SJCRH30 (cell line): ENCODE measurements around the gene ABCG2. TPM values are rescaled to one million over a fixed set of nuclear protein-coding genes. Genes with fewer than 3 reads are reported as not detected.
"Not testable (repeated sequence)": the region's sequence is repeated elsewhere in the genome, so short reads cannot be mapped to it uniquely, and the experiment has no call there.

Experiments used
- DNase-seq, 2 experiments: peaks; one replicate each; pipeline ENCODE4 v3.0.0-alpha.2; 2015 to 2020
- H3K27ac ChIP-seq: fragments of 250-450 bp; sonication (Bioruptor Pico); 2 replicates; pipeline ENCODE4 v1.5.1; 2020; ENCODE audit warnings: mild to moderate bottlenecking, moderate library complexity
- H3K27me3 ChIP-seq: fragments of 250-450 bp; sonication (Bioruptor Pico); 2 replicates; pipeline ENCODE4 v1.5.1; 2020; ENCODE audit warnings: mild to moderate bottlenecking, moderate library complexity
- H3K36me3 ChIP-seq: fragments of 250-450 bp; sonication (Bioruptor Pico); 2 replicates; pipeline ENCODE4 v1.5.1; 2020; ENCODE audit warnings: mild to moderate bottlenecking, moderate library complexity
- H3K4me1 ChIP-seq: fragments of 250-450 bp; sonication (Bioruptor Pico); 2 replicates; pipeline ENCODE4 v1.5.1; 2020; ENCODE audit warnings: mild to moderate bottlenecking, moderate library complexity
- H3K4me3 ChIP-seq: fragments of 250-450 bp; sonication (Bioruptor Pico); 2 replicates; pipeline ENCODE4 v1.5.1; 2020; ENCODE audit warnings: mild to moderate bottlenecking, moderate library complexity
- H3K9me3 ChIP-seq: fragments of 250-450 bp; sonication (Bioruptor Pico); replicated peaks from 2 replicates; pipeline ENCODE4 v1.5.1; 2020; ENCODE audit warnings: mild to moderate bottlenecking, moderate library complexity
- total RNA-seq: library from RNA; depleted of rRNA; stranded (reverse); fragments of >200 nt; shearing (Covaris generic); gene quantifications from 2 replicates; pipeline ENCODE4 v1.2.3, GENCODE V29; 2014

The ABCG2 gene
- total RNA-seq, 1 experiment from 2014 or later, result 0.12 TPM

DNA sequence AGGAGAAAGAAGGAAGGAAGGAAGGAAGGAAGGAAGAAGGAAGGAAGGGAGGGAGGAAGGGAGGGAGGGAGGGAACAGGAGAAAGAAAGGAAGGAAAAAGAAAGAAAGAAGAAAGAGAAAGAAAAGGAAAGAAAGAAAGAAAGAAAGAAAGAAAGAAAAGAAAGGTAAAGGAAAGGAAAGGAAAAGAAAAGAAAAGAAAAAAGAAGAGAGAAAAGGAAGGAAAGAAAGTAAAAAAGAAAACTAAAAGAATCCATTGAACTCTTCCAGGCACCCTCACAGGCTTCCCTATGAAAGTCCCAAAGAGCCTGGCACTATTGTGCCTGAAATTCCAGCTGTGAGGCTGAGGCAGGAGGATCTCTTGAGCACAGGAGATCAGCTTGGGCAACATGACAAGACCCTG lies 11.5 kb downstream of the ABCG2 start:
- H3K4me1 ChIP-seq, result no peaks in the 10 kb centered on the region
- H3K36me3 ChIP-seq, result no peaks in the 10 kb centered on the region
- no peaks in the 10 kb centered on the region for H3K9me3 ChIP-seq
- no peak for DNase-seq
- no peak overlapping the region for H3K27ac ChIP-seq
- H3K4me3 ChIP-seq, result no peak overlapping the region
- peaks cover 7% of the 10 kb centered on the region; the same call in 1 of the 2 replicates for H3K27me3 ChIP-seq

DNA sequence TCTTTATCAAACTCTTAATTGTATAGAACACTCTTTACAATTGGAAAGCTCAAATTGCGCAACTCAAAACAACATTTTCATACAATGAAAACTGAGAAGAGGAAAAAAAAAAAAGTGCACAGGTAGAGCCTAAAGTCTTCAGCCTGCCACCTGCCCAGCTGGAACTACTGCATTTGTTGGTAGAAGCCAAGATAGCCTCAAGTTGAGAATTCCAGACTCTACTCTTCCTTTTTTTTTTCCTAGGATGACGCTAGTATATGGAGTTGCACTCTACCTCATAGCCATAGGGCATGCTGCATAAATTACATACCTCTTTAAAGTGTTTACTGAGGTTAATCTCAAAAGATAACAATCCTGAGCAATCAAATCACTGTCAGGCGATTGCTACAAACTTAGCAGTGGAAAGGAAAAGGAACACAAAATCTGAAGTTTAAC lies 13.6 kb downstream of the ABCG2 start:
- DNase-seq, result no peak
- H3K4me1 ChIP-seq, result no peaks in the 10 kb centered on the region
- no peak overlapping the region for H3K27ac ChIP-seq
- H3K36me3 ChIP-seq, result no peaks in the 10 kb centered on the region
- no peaks in the 10 kb centered on the region for H3K9me3 ChIP-seq
- 0 out of 2 replicates have a peak, but pooled peaks cover 5% of the 10 kb centered on the region for H3K27me3 ChIP-seq
- H3K4me3 ChIP-seq, result no peak overlapping the region

DNA sequence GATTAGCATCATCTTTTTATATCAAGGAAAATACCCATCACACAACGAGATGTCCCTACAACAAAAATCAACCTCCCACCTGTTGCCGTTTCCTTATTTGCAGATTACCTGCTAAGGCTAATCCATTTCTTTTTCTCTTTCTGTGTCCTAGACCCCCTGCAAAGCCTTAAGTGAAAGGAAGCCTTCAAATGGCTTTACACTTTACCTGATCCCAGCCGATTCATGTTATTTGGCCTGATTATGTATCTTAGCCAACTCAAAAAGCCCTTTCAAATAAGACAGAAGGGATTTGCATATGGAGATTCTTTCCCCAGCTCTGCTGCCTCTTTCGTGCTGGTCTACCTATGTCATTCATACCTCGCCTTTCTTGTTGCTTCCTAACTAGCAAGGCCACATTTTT lies 14.4 kb downstream of the ABCG2 start:
- DNase-seq, result no peak

DNA sequence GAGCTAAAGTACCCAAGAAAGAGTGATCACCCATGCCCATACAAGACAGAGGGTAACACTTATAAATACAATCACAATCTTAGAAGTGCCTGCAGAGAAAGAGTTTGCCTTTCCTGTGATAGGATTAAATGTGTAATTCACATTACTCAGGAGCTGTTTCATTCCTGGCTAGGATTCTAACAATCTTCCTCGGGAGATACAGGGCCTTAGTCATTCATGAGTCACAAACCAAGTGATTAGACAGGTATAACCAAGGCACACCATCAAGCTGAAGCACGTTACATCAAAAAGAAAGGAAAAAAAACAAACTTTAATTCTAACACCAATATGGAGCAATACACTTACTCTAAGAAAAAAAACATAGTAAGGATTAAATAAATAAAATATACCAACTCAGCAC lies 14.9 kb downstream of the ABCG2 start:
- H3K4me1 ChIP-seq, result no peaks in the 10 kb centered on the region
- no peak overlapping the region for H3K27ac ChIP-seq
- DNase-seq, result no peak
- no peak overlapping the region for H3K4me3 ChIP-seq
- H3K9me3 ChIP-seq, result no peaks in the 10 kb centered on the region
- H3K36me3 ChIP-seq, result no peaks in the 10 kb centered on the region
- H3K27me3 ChIP-seq, result no peaks in the 10 kb centered on the region

More for the DNA sequence above, 14.4 kb downstream of the ABCG2 start:
- no peaks in the 10 kb centered on the region for H3K4me1 ChIP-seq
- no peaks in the 10 kb centered on the region for H3K27me3 ChIP-seq
- H3K9me3 ChIP-seq, result no peaks in the 10 kb centered on the region
- no peak overlapping the region for H3K27ac ChIP-seq
- H3K4me3 ChIP-seq, result no peak overlapping the region
- H3K36me3 ChIP-seq, result no peaks in the 10 kb centered on the region

DNA sequence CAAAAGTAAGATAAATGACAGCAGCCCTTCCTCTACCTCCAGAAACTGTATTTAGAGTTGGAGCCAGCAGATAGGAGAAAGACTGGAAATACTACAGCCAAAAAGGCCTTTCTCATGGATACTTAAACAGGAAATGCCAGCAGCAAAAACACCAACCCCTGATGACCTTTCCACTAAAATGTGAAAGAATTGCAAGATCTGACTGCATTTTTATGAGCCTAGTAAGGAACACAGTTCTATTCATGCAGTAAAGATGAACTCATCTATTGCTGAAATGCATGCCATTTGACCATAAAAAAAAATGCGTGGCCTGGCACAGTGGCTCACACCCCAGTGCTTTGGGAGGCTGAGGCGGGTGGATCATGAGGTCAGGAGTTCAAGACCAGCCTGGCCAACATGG lies 19.9 kb downstream of the ABCG2 start:
- Histone ChIP-seq H3K36me3 (no peaks in the 10 kb centered on the region), H3K4me3 (no peak overlapping the region), H3K9me3 (no peaks in the 10 kb centered on the region), H3K27ac (no peak overlapping the region), H3K4me1 (no peaks in the 10 kb centered on the region), H3K27me3 (no peaks in the 10 kb centered on the region)
- DNase-seq, result no peak

DNA sequence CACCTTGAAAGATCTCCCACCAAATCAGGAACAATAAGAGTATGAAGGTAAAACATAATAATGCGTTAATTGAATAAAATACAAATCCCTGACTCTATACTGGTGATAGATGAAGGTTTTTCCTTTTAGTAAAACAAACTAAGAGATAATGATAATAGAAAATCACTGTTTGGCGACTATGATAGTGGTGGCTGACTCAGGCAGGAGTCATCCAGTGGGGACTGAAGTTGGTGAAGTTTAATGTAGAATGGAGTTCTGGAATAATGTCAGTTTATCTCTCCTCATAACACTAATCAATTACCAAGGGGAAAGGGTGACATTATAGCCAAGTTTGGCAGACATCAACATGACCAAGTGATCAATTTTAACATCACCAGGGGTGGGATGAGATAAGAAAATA lies 21.3 kb downstream of the ABCG2 start:
- no peak overlapping the region for H3K27ac ChIP-seq
- H3K36me3 ChIP-seq, result no peaks in the 10 kb centered on the region
- H3K4me3 ChIP-seq, result no peak overlapping the region
- no peaks in the 10 kb centered on the region for H3K9me3 ChIP-seq
- H3K27me3 ChIP-seq, result no peaks in the 10 kb centered on the region
- no peak for DNase-seq
- no peaks in the 10 kb centered on the region for H3K4me1 ChIP-seq

DNA sequence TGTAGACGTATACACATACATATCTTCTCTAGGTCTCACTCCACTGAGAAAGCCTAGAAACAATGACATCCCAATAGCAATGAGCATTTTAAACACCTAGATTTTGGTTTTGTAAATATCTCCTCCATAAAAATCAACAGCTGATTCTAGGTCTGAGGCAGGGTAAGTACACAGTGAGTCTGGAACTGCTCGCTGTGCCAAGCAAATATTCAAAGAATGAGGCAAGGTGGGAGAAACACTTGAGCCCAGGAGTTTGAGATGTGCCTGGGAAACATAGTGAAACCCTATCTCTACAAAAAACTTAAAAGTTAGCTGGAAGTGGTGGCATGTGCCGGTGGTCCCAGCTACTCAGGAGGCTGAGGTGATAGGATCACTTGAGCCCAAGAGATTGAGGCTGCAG lies 22.2 kb downstream of the ABCG2 start:
- Histone ChIP-seq H3K27ac (no peak overlapping the region), H3K9me3 (no peaks in the 10 kb centered on the region), H3K4me1 (no peaks in the 10 kb centered on the region), H3K27me3 (no peaks in the 10 kb centered on the region), H3K4me3 (no peak overlapping the region), H3K36me3 (no peaks in the 10 kb centered on the region)
- DNase-seq, result no peak

DNA sequence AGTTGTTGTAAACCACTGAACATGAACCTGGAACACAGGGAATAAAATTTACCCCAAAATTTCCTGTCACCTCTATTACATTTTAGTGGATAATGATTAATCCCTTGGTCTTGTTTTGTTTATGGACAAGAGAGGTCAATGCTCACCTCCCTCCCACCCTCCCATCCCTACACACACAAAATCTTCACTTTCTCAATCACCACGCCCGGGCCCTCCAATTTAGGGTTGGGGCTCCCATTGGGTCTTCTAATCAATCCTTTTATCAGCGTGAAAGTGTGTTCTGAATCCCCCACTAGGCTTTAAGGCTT lies 23.1 kb downstream of the ABCG2 start:
- no peaks in the 10 kb centered on the region for H3K36me3 ChIP-seq
- no peak overlapping the region for H3K4me3 ChIP-seq
- no peaks in the 10 kb centered on the region for H3K4me1 ChIP-seq
- no peaks in the 10 kb centered on the region for H3K27me3 ChIP-seq
- H3K9me3 ChIP-seq, result no peaks in the 10 kb centered on the region
- H3K27ac ChIP-seq, result no peak overlapping the region
- DNase-seq, result no peak

DNA sequence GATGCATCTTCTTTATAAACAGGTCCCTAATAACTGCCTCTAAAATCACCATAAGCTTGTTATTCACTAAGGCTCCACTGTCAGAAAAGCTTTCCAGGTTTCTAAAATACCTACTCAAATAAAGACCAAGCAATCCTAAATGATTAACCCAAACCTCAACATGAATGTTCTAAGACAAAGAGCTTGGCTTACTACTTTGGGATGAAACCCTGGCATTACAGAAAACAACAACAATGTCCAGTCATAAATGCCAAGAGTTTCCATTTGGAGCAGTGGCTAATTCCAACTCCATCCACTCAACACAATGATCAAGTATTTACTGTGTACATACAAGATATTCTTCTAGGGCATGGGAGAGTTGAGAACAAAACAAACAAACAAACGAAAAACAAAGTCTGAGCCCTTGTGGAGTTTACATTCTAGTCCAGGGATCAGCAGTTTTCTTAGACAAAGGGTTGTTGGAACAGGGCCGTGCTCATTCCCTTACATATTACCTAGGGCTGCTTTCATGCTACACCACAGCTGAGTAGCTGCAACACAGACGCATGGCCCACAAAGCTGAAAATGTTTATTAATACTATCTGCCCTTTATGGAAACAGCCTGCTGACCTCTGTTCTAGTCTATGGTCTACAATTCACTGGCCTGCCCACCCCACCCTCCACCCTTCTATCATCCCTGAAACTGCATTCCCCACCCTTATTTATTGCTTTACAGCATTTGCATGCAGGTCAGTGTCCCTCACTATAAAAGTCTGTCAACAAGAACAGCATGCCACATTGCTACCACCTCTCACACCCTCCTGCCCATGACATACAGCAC lies 23.7 kb downstream of the ABCG2 start:
- no peaks in the 10 kb centered on the region for H3K27me3 ChIP-seq
- H3K9me3 ChIP-seq, result no peaks in the 10 kb centered on the region
- H3K4me3 ChIP-seq, result no peak overlapping the region
- DNase-seq, result no peak
- H3K36me3 ChIP-seq, result no peaks in the 10 kb centered on the region
- no peaks in the 10 kb centered on the region for H3K4me1 ChIP-seq
- no peak overlapping the region for H3K27ac ChIP-seq

DNA sequence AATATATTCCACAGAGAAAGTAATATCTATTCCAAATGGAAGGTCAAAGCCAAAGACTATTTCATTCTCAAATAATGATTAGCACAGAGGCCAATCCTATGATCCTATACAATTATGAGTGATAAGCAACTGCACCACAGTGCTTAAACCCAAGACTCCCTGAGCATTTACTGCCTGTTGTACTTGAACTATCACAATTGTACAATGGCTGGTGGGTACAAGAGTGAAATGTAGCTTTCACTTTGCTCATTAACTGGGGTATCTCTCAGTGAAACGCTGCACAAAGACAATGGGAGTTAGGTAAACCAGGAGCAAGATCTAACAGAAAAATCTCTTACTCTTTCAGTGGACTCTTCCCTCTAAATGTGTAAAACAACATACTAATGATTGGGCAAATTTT lies 24.3 kb downstream of the ABCG2 start:
- no peaks in the 10 kb centered on the region for H3K27me3 ChIP-seq
- H3K36me3 ChIP-seq, result no peaks in the 10 kb centered on the region
- H3K27ac ChIP-seq, result no peak overlapping the region
- H3K9me3 ChIP-seq, result no peaks in the 10 kb centered on the region
- DNase-seq, result no peak
- no peak overlapping the region for H3K4me3 ChIP-seq
- H3K4me1 ChIP-seq, result no peaks in the 10 kb centered on the region

DNA sequence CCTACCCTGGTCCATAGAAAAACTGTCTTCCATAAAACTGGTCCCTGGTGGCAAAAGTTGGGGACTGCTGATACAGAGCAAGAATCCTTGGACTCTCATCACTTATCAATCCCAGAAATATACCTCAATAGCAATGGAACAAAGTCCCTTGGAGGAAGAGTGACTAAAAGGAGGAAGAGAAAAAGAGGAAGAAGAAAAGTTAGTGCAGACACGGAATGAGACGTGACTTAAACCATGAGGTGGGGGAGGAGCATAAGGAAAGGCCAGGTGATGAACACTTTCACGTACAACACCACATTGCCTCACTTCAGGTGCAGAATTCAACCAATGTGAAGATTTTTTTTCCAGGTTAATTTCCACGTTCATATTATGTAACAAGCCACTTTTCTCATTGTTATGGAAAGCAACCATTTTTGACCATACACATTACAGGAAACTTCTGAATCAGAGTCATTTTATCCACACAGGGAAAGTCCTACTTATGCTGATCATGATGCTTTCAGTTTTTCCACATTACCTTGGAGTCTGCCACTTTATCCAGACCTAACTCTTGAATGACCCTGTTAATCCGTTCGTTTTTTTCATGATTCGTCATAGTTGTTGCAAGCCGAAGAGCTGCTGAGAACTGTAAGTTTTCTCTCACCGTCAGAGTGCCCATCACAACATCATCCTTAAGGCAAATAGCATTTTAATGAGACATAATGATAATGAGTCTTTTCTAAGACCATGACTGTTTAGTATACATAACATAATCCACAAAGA lies 27.7 kb downstream of the ABCG2 start:
- H3K27me3 ChIP-seq, result no peaks in the 10 kb centered on the region
- DNase-seq, result no peak

DNA sequence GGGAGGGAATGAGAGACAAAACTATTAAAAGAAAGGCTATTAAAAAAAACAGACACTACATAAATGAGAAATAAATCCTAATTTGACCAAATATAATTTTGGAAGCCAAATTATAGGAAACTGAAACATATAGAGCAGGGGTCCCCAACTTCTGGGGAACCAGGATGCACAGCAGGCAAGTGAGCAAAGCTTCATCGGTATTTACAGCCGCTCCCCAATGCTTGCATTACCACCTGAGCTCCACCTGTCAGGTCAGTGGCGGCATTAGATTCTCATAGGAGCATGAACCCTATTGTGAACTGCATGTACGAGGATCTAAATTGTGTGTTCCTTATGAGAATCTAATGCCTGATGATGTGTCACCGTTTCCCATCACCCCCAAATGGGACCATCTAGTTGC lies 28.4 kb downstream of the ABCG2 start:
- H3K4me1 ChIP-seq, result no peaks in the 10 kb centered on the region
- no peak overlapping the region for H3K27ac ChIP-seq
- H3K9me3 ChIP-seq, result 0 out of 2 replicates have a peak, but pooled peaks cover 3% of the 10 kb centered on the region
- no peaks in the 10 kb centered on the region for H3K27me3 ChIP-seq
- H3K36me3 ChIP-seq, result no peaks in the 10 kb centered on the region
- no peak for DNase-seq
- no peak overlapping the region for H3K4me3 ChIP-seq

More for the DNA sequence above, 27.7 kb downstream of the ABCG2 start:
- Histone ChIP-seq H3K9me3 (0 out of 2 replicates have a peak, but pooled peaks cover 3% of the 10 kb centered on the region), H3K4me3 (no peak overlapping the region), H3K27ac (no peak overlapping the region), H3K4me1 (no peaks in the 10 kb centered on the region), H3K36me3 (no peaks in the 10 kb centered on the region)

DNA sequence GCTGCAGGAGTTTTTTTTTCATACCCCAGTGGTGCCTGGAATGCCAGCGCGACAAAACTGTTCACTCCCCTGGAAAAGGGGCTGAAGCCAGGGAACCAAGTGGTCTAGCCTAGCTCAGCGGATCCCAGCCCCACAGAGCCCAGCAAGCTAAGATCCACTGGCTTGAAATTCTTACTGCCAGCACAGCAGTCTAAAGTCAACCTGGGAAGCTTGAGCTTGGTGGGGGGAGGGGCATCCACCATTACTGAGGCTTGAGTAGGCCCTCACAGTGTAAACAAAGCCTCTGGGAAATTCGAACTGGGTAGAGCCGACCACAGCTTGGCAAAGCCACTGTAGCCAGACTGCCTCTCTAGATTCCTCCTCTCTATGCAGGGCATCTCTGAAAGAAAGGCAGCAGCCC lies 36.2 kb downstream of the ABCG2 start:
- peak; percentile 28 to 42 for DNase-seq

DNA sequence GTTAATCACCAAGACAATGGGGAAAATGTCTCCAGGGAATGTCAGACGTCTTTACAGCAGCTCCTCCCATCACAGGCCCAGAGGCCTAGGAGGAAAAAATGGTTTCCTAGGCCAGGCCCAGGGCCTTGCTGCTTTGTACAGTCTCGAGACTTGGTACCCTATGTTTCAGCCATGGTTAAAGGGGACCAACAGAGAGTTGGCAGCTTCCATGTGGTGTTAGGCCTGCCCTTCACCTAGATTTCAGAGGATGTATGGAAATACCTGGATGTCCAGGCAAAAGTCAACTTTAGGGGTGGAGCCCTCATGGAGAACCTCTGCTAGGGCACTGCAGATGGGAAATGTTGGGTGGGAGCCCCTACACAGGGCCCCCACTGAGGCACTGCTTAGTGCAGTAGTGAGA lies 38.5 kb downstream of the ABCG2 start:
- Histone ChIP-seq H3K36me3 (no peaks in the 10 kb centered on the region), H3K27ac (no peak overlapping the region), H3K4me1 (no peaks in the 10 kb centered on the region), H3K9me3 (peaks cover 5% of the 10 kb centered on the region), H3K27me3 (no peaks in the 10 kb centered on the region), H3K4me3 (no peak overlapping the region)
- DNase-seq, result no peak

More for the DNA sequence above, 36.2 kb downstream of the ABCG2 start:
- H3K27me3 ChIP-seq, H3K27ac ChIP-seq, H3K9me3 ChIP-seq, H3K4me1 ChIP-seq, H3K36me3 ChIP-seq: not testable (repeated sequence)
- H3K4me3 ChIP-seq, result 0 out of 2 replicates have a peak overlapping the region, but pooled peaks have one; percentile 19

DNA sequence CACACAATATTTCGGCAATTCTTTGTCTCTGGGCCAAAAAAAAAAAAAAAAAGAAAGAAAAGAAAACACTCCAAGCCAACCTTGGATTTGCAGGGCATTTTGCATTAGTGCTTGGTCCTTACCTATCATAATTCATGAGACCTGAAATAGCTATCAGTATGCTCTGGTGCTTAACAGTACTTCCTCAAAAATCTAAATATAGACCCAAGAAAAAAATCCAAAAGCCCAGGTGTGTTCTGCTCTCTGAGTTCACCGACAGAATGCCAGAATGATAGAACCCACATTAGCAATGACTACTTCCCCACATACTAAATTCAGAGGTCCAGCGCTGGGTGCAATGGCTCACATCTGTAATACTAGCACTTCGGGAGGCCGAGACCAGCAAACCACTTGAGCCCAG lies 42.9 kb downstream of the ABCG2 start:
- Histone ChIP-seq H3K27me3 (no peaks in the 10 kb centered on the region), H3K27ac (no peak overlapping the region), H3K4me3 (no peak overlapping the region), H3K36me3 (no peaks in the 10 kb centered on the region), H3K9me3 (peaks cover 5% of the 10 kb centered on the region; the same call in 1 of the 2 replicates), H3K4me1 (no peaks in the 10 kb centered on the region)
- no peak for DNase-seq
